Stimulated activated naive CD8-positive, alpha-beta T cell treated with anti-CD3 and anti-CD28 coated beads, Interleukin-15, amount 100 ng/mL, for 72 hours (primary cell): ENCODE measurements around the gene FAM170B.

ENCODE experiments used
- ATAC-seq: fragments of 150-1000 bp; cut with Tn5 transposase; 2 replicates; pipeline ENCODE4 v1.10.0; 2021; ENCODE audit warnings: mild to moderate bottlenecking, moderate library complexity
- DNase-seq, 2 donors: peaks; one replicate each; pipeline ENCODE4 v3.0.0; 2021 to 2022
- H3K27ac Mint-ChIP-seq, 2 donors: one replicate each; pipeline ENCODE4 v1.8.0; 2022; ENCODE audit warnings: mild to moderate bottlenecking in 2 of 2, mixed read lengths in 2 of 2, moderate library complexity in 2 of 2
- H3K27me3 Mint-ChIP-seq: one replicate; pipeline ENCODE4 v1.8.0; 2022; ENCODE audit warnings: mixed read lengths
- H3K4me1 Mint-ChIP-seq: one replicate; pipeline ENCODE4 v1.8.0; 2022; ENCODE audit warnings: mild to moderate bottlenecking, mixed read lengths
- H3K4me3 Mint-ChIP-seq, 2 donors: one replicate each; pipeline ENCODE4 v1.8.0; 2022; ENCODE audit warnings: mild to moderate bottlenecking in 2 of 2, mixed read lengths in 2 of 2, moderate library complexity in 1 of 2
- H3K9me3 Mint-ChIP-seq, 2 donors: one replicate each; pipeline ENCODE4 v1.8.0; 2022; ENCODE audit warnings: mixed read lengths in 2 of 2

The FAM170B gene

GRCh38 chr10:49162761-49163310 is 29.0 kb upstream of the FAM170B start:
- Mint-ChIP-seq H3K9me3 (no peaks in the 10 kb centered on the region), H3K27me3 (peaks cover 22% of the 10 kb centered on the region), H3K27ac (peak overlapping the region in 1 of 2 donors; percentile 86), H3K4me3 (no peak overlapping the region), H3K4me1 (peaks cover 8% of the 10 kb centered on the region)
- no peak for ATAC-seq
- no peak for DNase-seq

- ATAC-seq (no peak), DNase-seq (no peak)
- Mint-ChIP-seq H3K27ac (no peak overlapping the region), H3K4me1 (peaks cover 10% of the 10 kb centered on the region), H3K4me3 (no peak overlapping the region), H3K27me3 (peaks cover 27% of the 10 kb centered on the region), H3K9me3 (no peaks in the 10 kb centered on the region)
These were observed 28.2 kb upstream of the FAM170B start for GRCh38 chr10:49162063-49162462.

- Mint-ChIP-seq H3K27me3 (peaks cover 33% of the 10 kb centered on the region), H3K4me3 (no peak overlapping the region), H3K4me1 (peaks cover 16% of the 10 kb centered on the region), H3K9me3 (no peaks in the 10 kb centered on the region), H3K27ac (no peak overlapping the region)
- DNase-seq (no peak), ATAC-seq (no peak)
These were observed 27.7 kb upstream of the FAM170B start for GRCh38 chr10:49161411-49161997.

GRCh38 chr10:49160814-49161213 is 27.0 kb upstream of the FAM170B start:
- Mint-ChIP-seq H3K27ac (no peak overlapping the region), H3K4me3 (no peak overlapping the region), H3K4me1 (peaks cover 17% of the 10 kb centered on the region)

GRCh38 chr10:49160110-49160509 is 26.3 kb upstream of the FAM170B start:
- ATAC-seq (no peak), DNase-seq (no peak)
- H3K27me3 Mint-ChIP-seq: peaks cover 40% of the 10 kb centered on the region
- no peak overlapping the region for H3K4me3 Mint-ChIP-seq
- no peaks in the 10 kb centered on the region for H3K9me3 Mint-ChIP-seq
- H3K4me1 Mint-ChIP-seq: peaks cover 17% of the 10 kb centered on the region
- no peak overlapping the region for H3K27ac Mint-ChIP-seq

More at GRCh38 chr10:49160814-49161213, 27.0 kb upstream of the FAM170B start:
- Mint-ChIP-seq H3K9me3 (no peaks in the 10 kb centered on the region), H3K27me3 (peaks cover 40% of the 10 kb centered on the region)
- ATAC-seq: no peak
- DNase-seq: no peak

GRCh38 chr10:49158915-49159314 is 25.1 kb upstream of the FAM170B start:
- Mint-ChIP-seq H3K4me1 (peaks cover 9% of the 10 kb centered on the region), H3K9me3 (no peaks in the 10 kb centered on the region), H3K4me3 (no peak overlapping the region), H3K27ac (no peak overlapping the region), H3K27me3 (peaks cover 29% of the 10 kb centered on the region)
- no peak for DNase-seq
- no peak for ATAC-seq

- ATAC-seq: no peak
- Mint-ChIP-seq H3K27me3 (peaks cover 30% of the 10 kb centered on the region), H3K4me3 (no peak overlapping the region)
These were observed 24.6 kb upstream of the FAM170B start for GRCh38 chr10:49158404-49158803.

GRCh38 chr10:49157229-49157628 is 23.4 kb upstream of the FAM170B start:
- ATAC-seq: peak; percentile 52
- DNase-seq: no peak
- Mint-ChIP-seq H3K4me1 (peaks cover 9% of the 10 kb centered on the region), H3K4me3 (no peak overlapping the region), H3K27ac (peak overlapping the region in 1 of 2 donors; percentile 4), H3K27me3 (peaks cover 38% of the 10 kb centered on the region), H3K9me3 (no peaks in the 10 kb centered on the region)

More at GRCh38 chr10:49158404-49158803, 24.6 kb upstream of the FAM170B start:
- H3K9me3 Mint-ChIP-seq: no peaks in the 10 kb centered on the region
- H3K4me1 Mint-ChIP-seq: peaks cover 9% of the 10 kb centered on the region
- H3K27ac Mint-ChIP-seq: no peak overlapping the region
- no peak for DNase-seq

- peaks cover 39% of the 10 kb centered on the region for H3K27me3 Mint-ChIP-seq
- peaks cover 9% of the 10 kb centered on the region for H3K4me1 Mint-ChIP-seq
- no peak overlapping the region for H3K4me3 Mint-ChIP-seq
- no peak overlapping the region for H3K27ac Mint-ChIP-seq
- no peak for DNase-seq
- H3K9me3 Mint-ChIP-seq: no peaks in the 10 kb centered on the region
- ATAC-seq: no peak
These were observed 20.8 kb upstream of the FAM170B start for GRCh38 chr10:49154641-49155040.

GRCh38 chr10:49153971-49154370 is 20.1 kb upstream of the FAM170B start:
- no peaks in the 10 kb centered on the region for H3K9me3 Mint-ChIP-seq
- H3K4me1 Mint-ChIP-seq: peaks cover 9% of the 10 kb centered on the region
- no peak for ATAC-seq
- no peak for DNase-seq
- H3K27me3 Mint-ChIP-seq: peaks cover 41% of the 10 kb centered on the region
- no peak overlapping the region for H3K4me3 Mint-ChIP-seq
- H3K27ac Mint-ChIP-seq: peak overlapping the region in 1 of 2 donors; percentile 20

- H3K27me3 Mint-ChIP-seq: peaks cover 41% of the 10 kb centered on the region
- DNase-seq (no peak), ATAC-seq (no peak)
- H3K4me1 Mint-ChIP-seq: peaks cover 9% of the 10 kb centered on the region
- peaks cover 4 to 5% of the 10 kb centered on the region in 2 donors for H3K9me3 Mint-ChIP-seq
- no peak overlapping the region for H3K4me3 Mint-ChIP-seq
- H3K27ac Mint-ChIP-seq: no peak overlapping the region
These were observed 19.3 kb upstream of the FAM170B start for GRCh38 chr10:49153115-49153514.

- Mint-ChIP-seq H3K4me3 (no peak overlapping the region), H3K27me3 (peaks cover 41% of the 10 kb centered on the region), H3K27ac (no peak overlapping the region), H3K4me1 (peaks cover 9% of the 10 kb centered on the region), H3K9me3 (peaks cover 6 to 10% of the 10 kb centered on the region in 2 donors)
- DNase-seq (no peak), ATAC-seq (no peak)
These were observed 18.8 kb upstream of the FAM170B start for GRCh38 chr10:49152663-49153062.

- Mint-ChIP-seq H3K4me3 (no peak overlapping the region), H3K27ac (no peak overlapping the region)
- no peak for ATAC-seq
These were observed 18.2 kb upstream of the FAM170B start for GRCh38 chr10:49152037-49152436.

GRCh38 chr10:49151481-49151880 is 17.7 kb upstream of the FAM170B start:
- peaks cover 30% of the 10 kb centered on the region for H3K27me3 Mint-ChIP-seq
- DNase-seq (no peak), ATAC-seq (no peak)
- H3K4me1 Mint-ChIP-seq: peaks cover 1% of the 10 kb centered on the region
- H3K9me3 Mint-ChIP-seq: peaks cover 12 to 14% of the 10 kb centered on the region in 2 donors
- no peak overlapping the region for H3K27ac Mint-ChIP-seq
- no peak overlapping the region for H3K4me3 Mint-ChIP-seq

More at GRCh38 chr10:49152037-49152436, 18.2 kb upstream of the FAM170B start:
- H3K9me3 Mint-ChIP-seq: peaks cover 12 to 14% of the 10 kb centered on the region in 2 donors
- peaks cover 36% of the 10 kb centered on the region for H3K27me3 Mint-ChIP-seq
- no peak for DNase-seq
- H3K4me1 Mint-ChIP-seq: peaks cover 7% of the 10 kb centered on the region

GRCh38 chr10:49151025-49151445 is 17.2 kb upstream of the FAM170B start:
- no peak overlapping the region for H3K27ac Mint-ChIP-seq

GRCh38 chr10:49150426-49150825 is 16.6 kb upstream of the FAM170B start:
- H3K4me1 Mint-ChIP-seq: no peaks in the 10 kb centered on the region
- H3K4me3 Mint-ChIP-seq: no peak overlapping the region

More at GRCh38 chr10:49151025-49151445, 17.2 kb upstream of the FAM170B start:
- Mint-ChIP-seq H3K27me3 (peaks cover 26% of the 10 kb centered on the region), H3K4me3 (no peak overlapping the region), H3K9me3 (peaks cover 12 to 14% of the 10 kb centered on the region in 2 donors), H3K4me1 (no peaks in the 10 kb centered on the region)
- ATAC-seq (no peak), DNase-seq (no peak)

More at GRCh38 chr10:49150426-49150825, 16.6 kb upstream of the FAM170B start:
- ATAC-seq (no peak), DNase-seq (no peak)
- H3K27me3 Mint-ChIP-seq: peaks cover 23% of the 10 kb centered on the region
- no peak overlapping the region for H3K27ac Mint-ChIP-seq
- peaks cover 12 to 14% of the 10 kb centered on the region in 2 donors for H3K9me3 Mint-ChIP-seq
